Cardiac fibroblast (primary cell): ENCODE data around the gene CSAD.

ENCODE experiments used
- DNase-seq, 2 donors: peaks; one replicate each; pipeline versions ENCODE4 v3.0.0 to v3.0.0-alpha.2; 2010; ENCODE audit warnings: low read depth in 2 of 2
- H3K4me3 ChIP-seq, 2 donors: replicated peaks in 1 of 2; 1 replicate in 1 of 2; 2 replicates in 1 of 2; pipeline ENCODE4 v1.5.1; 2011; ENCODE audit warnings: low read depth in 2 of 2, low read length in 2 of 2, mild to moderate bottlenecking in 2 of 2, moderate library complexity in 1 of 2
- TF ChIP-seq, protein P1 (sequence below): IDR thresholded peaks from one replicate; pipeline ENCODE4 v1.5.1; 2011; ENCODE audit warnings: low read depth, mild to moderate bottlenecking, low read length, inconsistent platforms

Gene CSAD

DNA sequence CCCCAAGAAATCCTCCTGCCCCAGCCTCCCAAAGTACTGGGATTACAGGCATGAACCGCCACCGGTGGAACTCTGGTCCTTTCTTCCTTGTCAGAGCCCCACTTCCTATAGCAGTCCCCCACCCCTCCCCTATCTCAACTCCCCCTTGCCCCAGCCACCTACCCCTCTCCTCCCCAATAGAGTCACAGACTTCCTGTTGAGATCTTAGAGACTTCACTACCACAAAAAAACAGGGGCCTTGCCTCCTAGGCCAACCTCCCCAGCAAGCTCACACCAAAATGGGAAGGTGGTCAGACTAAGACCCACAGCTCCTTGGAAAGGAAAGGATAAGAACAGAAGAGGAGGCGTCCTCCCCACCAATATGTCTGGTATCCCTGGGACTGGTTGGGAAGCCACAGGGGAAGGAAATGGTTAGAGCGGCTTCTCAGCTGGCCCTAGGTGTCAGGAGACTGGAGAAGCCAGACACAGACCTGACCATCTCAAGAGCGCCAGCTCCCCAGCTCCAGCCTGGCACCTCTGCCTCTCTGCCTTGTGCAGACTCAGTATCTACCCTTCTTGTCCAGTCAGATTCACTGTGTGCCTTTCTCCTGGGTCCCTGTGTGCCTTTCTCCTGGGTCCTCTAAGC lies 17.9 kb upstream of the CSAD start:
- DNase-seq: no peak
- no peak overlapping the region for H3K4me3 ChIP-seq
- TF ChIP-seq, protein P1, sequence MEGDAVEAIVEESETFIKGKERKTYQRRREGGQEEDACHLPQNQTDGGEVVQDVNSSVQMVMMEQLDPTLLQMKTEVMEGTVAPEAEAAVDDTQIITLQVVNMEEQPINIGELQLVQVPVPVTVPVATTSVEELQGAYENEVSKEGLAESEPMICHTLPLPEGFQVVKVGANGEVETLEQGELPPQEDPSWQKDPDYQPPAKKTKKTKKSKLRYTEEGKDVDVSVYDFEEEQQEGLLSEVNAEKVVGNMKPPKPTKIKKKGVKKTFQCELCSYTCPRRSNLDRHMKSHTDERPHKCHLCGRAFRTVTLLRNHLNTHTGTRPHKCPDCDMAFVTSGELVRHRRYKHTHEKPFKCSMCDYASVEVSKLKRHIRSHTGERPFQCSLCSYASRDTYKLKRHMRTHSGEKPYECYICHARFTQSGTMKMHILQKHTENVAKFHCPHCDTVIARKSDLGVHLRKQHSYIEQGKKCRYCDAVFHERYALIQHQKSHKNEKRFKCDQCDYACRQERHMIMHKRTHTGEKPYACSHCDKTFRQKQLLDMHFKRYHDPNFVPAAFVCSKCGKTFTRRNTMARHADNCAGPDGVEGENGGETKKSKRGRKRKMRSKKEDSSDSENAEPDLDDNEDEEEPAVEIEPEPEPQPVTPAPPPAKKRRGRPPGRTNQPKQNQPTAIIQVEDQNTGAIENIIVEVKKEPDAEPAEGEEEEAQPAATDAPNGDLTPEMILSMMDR: no peak

DNA sequence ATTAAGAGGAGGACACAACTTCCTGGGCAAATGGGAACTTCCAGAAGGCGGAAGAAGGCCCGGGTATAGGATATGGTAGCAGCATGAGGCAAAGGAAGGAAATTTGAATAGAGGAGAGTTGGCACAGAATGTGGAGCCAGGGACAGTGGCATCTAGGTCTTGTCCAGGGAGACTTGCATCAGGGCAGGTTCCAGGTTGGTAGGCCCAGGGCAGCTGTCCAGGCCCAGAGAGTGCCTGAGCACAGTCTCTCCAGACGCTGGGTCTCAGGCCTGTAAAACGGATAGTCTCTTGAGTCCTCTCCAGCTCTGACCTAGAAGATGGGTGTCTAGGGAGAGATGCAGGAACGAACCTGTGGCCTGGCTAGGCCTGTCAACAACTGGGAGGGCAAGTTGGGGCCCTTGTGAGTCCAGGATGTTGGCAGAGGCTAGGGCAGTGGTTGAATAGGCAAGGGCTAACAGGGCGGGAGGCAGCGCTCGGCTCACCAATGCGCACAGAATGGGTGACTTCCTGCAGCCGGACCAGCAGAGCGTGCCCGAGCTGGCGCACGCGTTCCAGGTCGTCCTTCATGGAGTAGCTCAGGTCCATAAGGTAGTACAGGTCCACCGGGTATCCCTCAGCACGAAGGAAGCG lies 16.4 kb upstream of the CSAD start:
- H3K4me3 ChIP-seq: no peak overlapping the region
- TF ChIP-seq, protein P1: no peak
- DNase-seq: no peak

DNA sequence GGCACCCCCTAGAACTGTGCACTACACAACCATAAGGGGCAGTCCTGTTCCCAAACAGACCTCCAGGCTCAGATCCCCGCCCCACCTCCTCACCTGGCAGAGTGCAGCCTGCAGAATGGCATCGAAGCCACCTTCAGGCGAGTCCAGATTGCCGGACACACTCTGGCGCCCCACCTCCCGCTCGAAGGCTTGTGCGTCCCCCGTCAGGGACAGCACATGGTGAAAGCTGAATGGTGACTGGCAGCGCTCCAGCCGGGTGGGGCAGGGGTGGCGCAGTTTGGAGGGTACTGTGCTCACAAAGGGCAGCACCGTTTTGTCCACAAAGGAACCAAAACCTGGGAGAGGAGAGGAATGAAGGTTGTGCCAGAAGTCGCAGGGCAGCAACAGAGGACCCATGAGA lies 15.8 kb upstream of the CSAD start:
- TF ChIP-seq, protein P1: no peak
- DNase-seq: no peak
- no peak overlapping the region for H3K4me3 ChIP-seq

DNA sequence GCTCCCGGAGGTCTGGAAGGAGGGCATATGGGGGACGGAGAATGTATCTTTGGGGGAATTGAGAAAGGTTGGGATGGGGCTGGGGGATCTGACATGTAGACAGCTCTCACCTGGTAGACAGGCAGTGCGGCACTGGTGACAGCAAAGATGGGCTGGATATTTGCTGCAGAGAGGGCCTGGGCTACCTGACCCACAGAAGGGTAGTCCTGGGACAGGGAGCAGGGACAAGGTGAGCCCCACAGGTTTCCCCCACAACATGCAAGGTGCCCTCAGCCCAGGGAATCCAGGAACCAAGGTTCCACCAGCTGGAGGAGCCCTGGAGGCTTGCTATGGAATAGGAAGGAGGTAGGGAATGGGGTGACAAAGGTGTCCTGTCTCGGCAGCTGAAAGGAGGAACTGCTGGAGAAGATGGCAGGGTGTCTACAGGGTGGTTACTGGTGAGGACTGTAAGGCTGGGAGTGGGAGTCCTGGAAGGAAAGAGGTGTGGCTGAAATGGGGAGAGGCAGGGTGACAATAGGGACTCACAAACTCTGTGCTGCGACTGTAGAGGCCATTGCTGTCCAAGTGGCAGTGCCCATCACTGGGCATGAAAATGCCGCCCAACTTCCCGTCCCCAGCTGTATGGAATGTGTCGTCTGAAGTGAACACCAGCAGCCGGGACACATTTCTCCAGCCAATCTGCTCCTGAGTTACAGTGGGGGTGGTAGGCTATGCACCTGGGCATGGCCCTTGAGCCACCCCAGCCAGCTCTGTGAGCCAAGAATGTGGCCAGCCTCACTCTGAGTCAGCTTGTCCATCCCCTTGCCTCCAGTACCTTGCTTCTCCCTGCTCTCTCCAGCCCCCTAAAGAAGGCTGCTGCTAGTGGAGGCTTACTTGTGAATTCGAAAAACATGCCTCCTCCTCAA lies 15.0 kb upstream of the CSAD start:
- H3K4me3 ChIP-seq: no peak overlapping the region
- TF ChIP-seq, protein P1: no peak
- no peak for DNase-seq

DNA sequence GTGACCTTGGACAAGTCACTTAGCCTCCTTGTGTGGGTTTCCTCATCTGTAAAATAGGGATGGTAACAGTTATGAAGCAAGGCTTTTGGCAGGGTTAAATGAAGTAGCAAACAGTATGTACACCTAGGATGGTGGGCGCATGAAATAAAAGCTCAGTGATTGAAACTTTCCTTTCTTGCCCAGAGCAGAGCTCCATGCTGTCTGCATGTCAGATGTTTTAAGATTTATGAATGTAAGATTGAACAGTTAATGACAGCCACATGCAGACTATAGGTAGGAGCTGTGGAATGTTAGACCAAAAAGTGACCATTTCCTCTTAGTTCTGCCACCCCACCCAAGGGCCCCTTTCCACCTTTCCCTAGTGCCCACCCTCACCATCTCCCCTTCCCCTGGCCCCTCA lies 14.2 kb upstream of the CSAD start:
- no peak for DNase-seq
- H3K4me3 ChIP-seq: no peak overlapping the region
- TF ChIP-seq, protein P1: no peak

DNA sequence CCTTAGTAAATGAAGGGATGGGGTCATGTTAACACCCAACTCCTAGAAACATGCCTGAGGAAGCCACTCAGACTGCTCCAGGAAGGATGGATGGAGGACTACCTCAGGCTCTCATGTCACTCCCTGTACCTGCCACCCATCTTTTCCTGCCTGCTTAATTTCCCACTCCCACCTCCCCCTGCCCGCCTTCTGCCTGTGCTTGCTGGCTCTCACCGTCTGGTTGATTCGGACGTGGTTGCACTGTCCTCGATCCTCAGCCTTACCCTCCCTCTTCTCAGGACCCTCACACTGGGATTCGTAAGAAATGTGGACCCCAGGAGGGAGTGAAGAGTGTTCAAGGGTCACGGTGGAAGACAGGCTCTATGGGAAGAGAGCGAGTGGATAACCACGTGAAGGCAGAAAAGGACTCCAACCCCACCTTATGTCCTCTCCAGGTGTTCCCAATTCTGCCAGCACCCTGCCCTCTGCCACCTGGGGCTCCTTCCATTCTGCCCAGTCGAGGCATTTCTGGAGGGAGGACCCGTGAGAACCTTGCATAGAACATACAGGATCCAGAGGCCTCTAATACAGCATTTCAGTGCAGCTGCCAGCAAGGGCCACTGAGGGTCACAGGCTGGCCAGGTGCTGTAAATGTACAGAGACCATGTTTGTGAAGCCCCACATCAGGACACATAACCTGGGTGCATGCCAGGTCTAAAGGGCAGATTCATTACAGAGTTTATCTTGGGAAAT lies 13.4 kb upstream of the CSAD start:
- TF ChIP-seq, protein P1: no peak
- DNase-seq: no peak
- no peak overlapping the region for H3K4me3 ChIP-seq
